ENCODE measurements around the gene MSMO1. TPM values are rescaled to one million over a fixed set of nuclear protein-coding genes. Genes with fewer than 3 reads are reported as not detected.

MSMO1 gene
- total and polyA plus RNA-seq, 2 experiments from 2014 or later, result 65.8 to 305 TPM

GRCh38 chr4:165383591-165384073, 56.2 kb downstream of the MSMO1 start:
- Histone ChIP-seq H3K27ac (peak overlapping the region; percentile 59), H3K36me3 (no peaks in the 10 kb centered on the region), H3K9me3 (ENCODE audit: low read depth) (no peaks in the 10 kb centered on the region), H3K4me3 (no peak overlapping the region), H3K4me1 (ENCODE audit: low read depth) (peaks cover 27% of the 10 kb centered on the region), H3K27me3 (no peaks in the 10 kb centered on the region)
- TF ChIP-seq CTCF (IDR thresholded peaks at IDR 0.05; ENCODE audit: low read depth, low read length), result no peak
- no peak for DNase-seq (ENCODE audit: low read depth in 1 of 2, low spot score in 1 of 2)

GRCh38 chr4:165384186-165384585, 56.7 kb downstream of the MSMO1 start:
- H3K4me1 ChIP-seq (ENCODE audit: low read depth), result peaks cover 28% of the 10 kb centered on the region
- TF ChIP-seq CTCF (IDR thresholded peaks at IDR 0.05; ENCODE audit: low read depth, low read length), result no peak
- no peaks in the 10 kb centered on the region for H3K36me3 ChIP-seq
- peak overlapping the region; percentile 59 for H3K27ac ChIP-seq
- no peak for DNase-seq (ENCODE audit: low read depth in 1 of 2, low spot score in 1 of 2)
- H3K4me3 ChIP-seq, result no peak overlapping the region
- no peaks in the 10 kb centered on the region for H3K9me3 ChIP-seq (ENCODE audit: low read depth)
- H3K27me3 ChIP-seq, result no peaks in the 10 kb centered on the region

- DNase-seq (ENCODE audit: low read depth in 1 of 2, low spot score in 1 of 2), result peak in 1 of 2 donors; percentile 51
- no peaks in the 10 kb centered on the region for H3K27me3 ChIP-seq
- H3K4me3 ChIP-seq, result no peak overlapping the region
- no peak overlapping the region for H3K27ac ChIP-seq
- no peaks in the 10 kb centered on the region for H3K9me3 ChIP-seq (ENCODE audit: low read depth)
- H3K36me3 ChIP-seq, result no peaks in the 10 kb centered on the region
- peaks cover 32% of the 10 kb centered on the region for H3K4me1 ChIP-seq (ENCODE audit: low read depth)
- no peak for TF ChIP-seq CTCF (IDR thresholded peaks at IDR 0.05; ENCODE audit: low read depth, low read length)
Observed at GRCh38 chr4:165384598-165384997, 57.1 kb downstream of the MSMO1 start.

GRCh38 chr4:165385126-165385525, 57.7 kb downstream of the MSMO1 start:
- H3K27ac ChIP-seq, result no peak overlapping the region
- no peaks in the 10 kb centered on the region for H3K27me3 ChIP-seq
- H3K4me3 ChIP-seq, result no peak overlapping the region
- H3K9me3 ChIP-seq (ENCODE audit: low read depth), result no peaks in the 10 kb centered on the region
- no peak for TF ChIP-seq CTCF (IDR thresholded peaks at IDR 0.05; ENCODE audit: low read depth, low read length)
- peaks cover 36% of the 10 kb centered on the region for H3K4me1 ChIP-seq (ENCODE audit: low read depth)
- no peak for DNase-seq (ENCODE audit: low read depth in 1 of 2, low spot score in 1 of 2)
- no peaks in the 10 kb centered on the region for H3K36me3 ChIP-seq

- TF ChIP-seq CTCF (IDR thresholded peaks at IDR 0.05; ENCODE audit: low read depth, low read length), result no peak
- peaks cover 36% of the 10 kb centered on the region for H3K4me1 ChIP-seq (ENCODE audit: low read depth)
- no peaks in the 10 kb centered on the region for H3K36me3 ChIP-seq
- no peak overlapping the region for H3K27ac ChIP-seq
- no peaks in the 10 kb centered on the region for H3K9me3 ChIP-seq (ENCODE audit: low read depth)
- no peak for DNase-seq (ENCODE audit: low read depth in 1 of 2, low spot score in 1 of 2)
- no peak overlapping the region for H3K4me3 ChIP-seq
- no peaks in the 10 kb centered on the region for H3K27me3 ChIP-seq
Observed at GRCh38 chr4:165386328-165386727, 58.9 kb downstream of the MSMO1 start.

GRCh38 chr4:165388756-165389155, 61.3 kb downstream of the MSMO1 start:
- no peak overlapping the region for H3K4me3 ChIP-seq
- no peak overlapping the region for H3K27ac ChIP-seq
- H3K36me3 ChIP-seq, result no peaks in the 10 kb centered on the region
- no peak for TF ChIP-seq CTCF (IDR thresholded peaks at IDR 0.05; ENCODE audit: low read depth, low read length)
- H3K4me1 ChIP-seq (ENCODE audit: low read depth), result peaks cover 30% of the 10 kb centered on the region
- DNase-seq (ENCODE audit: low read depth in 1 of 2, low spot score in 1 of 2), result no peak
- H3K9me3 ChIP-seq (ENCODE audit: low read depth), result no peaks in the 10 kb centered on the region
- no peaks in the 10 kb centered on the region for H3K27me3 ChIP-seq
